ENCODE data around the gene FRAT2. TPM values are rescaled to one million over a fixed set of nuclear protein-coding genes. Genes with fewer than 3 reads are reported as not detected.

The FRAT2 gene
- total RNA-seq, 2 experiments from 2014 or later: 27.0 to 27.6 TPM

DNA sequence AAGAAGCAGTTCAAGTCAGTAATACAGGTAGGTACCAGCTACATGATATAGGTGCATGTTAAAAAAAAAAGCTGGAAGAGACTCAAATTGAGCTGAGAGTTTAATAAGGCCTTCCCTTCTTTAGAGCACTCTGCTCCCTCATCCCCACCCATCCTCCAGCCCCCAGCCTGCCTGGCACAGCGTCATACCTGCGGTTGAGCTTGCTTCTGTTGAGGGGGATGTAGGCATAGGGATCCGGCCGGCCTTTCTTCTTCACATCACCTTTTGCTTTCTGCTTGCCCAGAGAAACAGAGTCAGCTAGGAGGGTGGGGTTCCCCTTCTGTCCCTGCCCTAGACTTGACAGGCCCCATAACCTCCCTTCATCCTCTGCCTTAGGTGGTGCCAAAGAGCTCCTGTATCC is 23.8 kb upstream of the FRAT2 start:
- Mint-ChIP-seq H3K27me3 (no peaks in the 10 kb centered on the region), H3K27ac (no peak overlapping the region), H3K4me3 (no peak overlapping the region), H3K4me1 (ENCODE audit: low read depth) (no peaks in the 10 kb centered on the region), H3K36me3 (ENCODE audit: low read depth) (peaks cover 55% of the 10 kb centered on the region), H3K9me3 (no peaks in the 10 kb centered on the region)
- Histone ChIP-seq H3K27me3 (ENCODE audit: control insufficient read depth in 1 of 2, insufficient read depth in 2 of 2, low read length in 2 of 2) (no peaks in the 10 kb centered on the region), H3K27ac (ENCODE audit: low read depth in 1 of 2, low read length in 2 of 2) (no peak overlapping the region), H3K4me3 (ENCODE audit: low read length) (no peak overlapping the region), H3K9me3 (ENCODE audit: control insufficient read depth in 1 of 2, insufficient read depth in 1 of 2, low read length in 2 of 2) (no peaks in the 10 kb centered on the region), H3K36me3 (ENCODE audit: insufficient read depth, low read length) (peaks cover 23% of the 10 kb centered on the region), H3K4me1 (ENCODE audit: insufficient read depth, low read length) (peaks cover 3% of the 10 kb centered on the region)
- no peak for DNase-seq
- ChIA-PET POLR2A (no interaction called here), CTCF (interaction anchor here (3.0 kb wide), 1 partner anchor 80 kb away, joined by 11 read pairs; no protein-coding TSS in a partner anchor)
- intact Hi-C loops (cut with DNase I, micrococcal nuclease): loop anchor here in 1 of 2 experiments (10.0 kb wide), 1 partner anchor 284 kb away; no protein-coding TSS in a partner anchor
- TF ChIP-seq, protein P1, sequence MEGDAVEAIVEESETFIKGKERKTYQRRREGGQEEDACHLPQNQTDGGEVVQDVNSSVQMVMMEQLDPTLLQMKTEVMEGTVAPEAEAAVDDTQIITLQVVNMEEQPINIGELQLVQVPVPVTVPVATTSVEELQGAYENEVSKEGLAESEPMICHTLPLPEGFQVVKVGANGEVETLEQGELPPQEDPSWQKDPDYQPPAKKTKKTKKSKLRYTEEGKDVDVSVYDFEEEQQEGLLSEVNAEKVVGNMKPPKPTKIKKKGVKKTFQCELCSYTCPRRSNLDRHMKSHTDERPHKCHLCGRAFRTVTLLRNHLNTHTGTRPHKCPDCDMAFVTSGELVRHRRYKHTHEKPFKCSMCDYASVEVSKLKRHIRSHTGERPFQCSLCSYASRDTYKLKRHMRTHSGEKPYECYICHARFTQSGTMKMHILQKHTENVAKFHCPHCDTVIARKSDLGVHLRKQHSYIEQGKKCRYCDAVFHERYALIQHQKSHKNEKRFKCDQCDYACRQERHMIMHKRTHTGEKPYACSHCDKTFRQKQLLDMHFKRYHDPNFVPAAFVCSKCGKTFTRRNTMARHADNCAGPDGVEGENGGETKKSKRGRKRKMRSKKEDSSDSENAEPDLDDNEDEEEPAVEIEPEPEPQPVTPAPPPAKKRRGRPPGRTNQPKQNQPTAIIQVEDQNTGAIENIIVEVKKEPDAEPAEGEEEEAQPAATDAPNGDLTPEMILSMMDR (IDR thresholded peaks at IDR 0.05): no peak
- ATAC-seq (ENCODE audit: poor library complexity): no peak

DNA sequence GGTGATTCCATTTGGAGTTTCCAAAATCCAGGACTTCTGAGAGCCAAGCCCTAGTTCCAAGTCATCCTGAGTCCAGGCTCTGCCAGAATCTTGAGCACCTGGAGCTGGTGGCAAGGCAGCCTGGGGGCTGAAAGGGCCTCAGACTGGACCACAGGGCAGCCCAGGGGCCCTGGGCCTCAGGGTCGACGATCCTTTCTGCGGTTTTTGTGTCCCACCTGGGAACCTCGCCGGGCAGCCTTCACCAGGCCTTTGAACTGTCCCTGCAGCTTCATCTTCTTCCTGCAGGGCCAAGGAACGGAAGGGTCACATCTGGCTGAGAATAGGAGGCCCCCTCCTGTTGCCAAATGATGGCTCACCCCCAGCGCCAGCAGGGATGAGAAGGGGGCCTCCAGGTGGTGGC is 22.4 kb upstream of the FRAT2 start:
- H3K27me3 ChIP-seq (ENCODE audit: control insufficient read depth in 1 of 2, insufficient read depth in 2 of 2, low read length in 2 of 2): no peaks in the 10 kb centered on the region
- H3K36me3 Mint-ChIP-seq (ENCODE audit: low read depth): peaks cover 48% of the 10 kb centered on the region
- H3K27me3 Mint-ChIP-seq: no peaks in the 10 kb centered on the region
- no peak overlapping the region for H3K27ac Mint-ChIP-seq
- no peak for DNase-seq
- peaks cover 19% of the 10 kb centered on the region for H3K36me3 ChIP-seq (ENCODE audit: insufficient read depth, low read length)
- no peak overlapping the region for H3K4me3 ChIP-seq (ENCODE audit: low read length)
- TF ChIP-seq, protein P1 (IDR thresholded peaks at IDR 0.05): no peak
- intact Hi-C loops (cut with DNase I, micrococcal nuclease): loop anchor here in 1 of 2 experiments (10.0 kb wide), 1 partner anchor 282 kb away; no protein-coding TSS in a partner anchor
- no peaks in the 10 kb centered on the region for H3K9me3 ChIP-seq (ENCODE audit: control insufficient read depth in 1 of 2, insufficient read depth in 1 of 2, low read length in 2 of 2)
- ATAC-seq (ENCODE audit: poor library complexity): no peak
- H3K4me3 Mint-ChIP-seq: no peak overlapping the region
- H3K4me1 ChIP-seq (ENCODE audit: insufficient read depth, low read length): peaks cover 3% of the 10 kb centered on the region
- POLR2A ChIA-PET: no interaction called here
- no peak overlapping the region for H3K27ac ChIP-seq (ENCODE audit: low read depth in 1 of 2, low read length in 2 of 2)
- H3K9me3 Mint-ChIP-seq: no peaks in the 10 kb centered on the region
- CTCF ChIA-PET: interaction anchor here (2.8 kb wide), 1 partner anchor 79 kb away, joined by 20 read pairs; no protein-coding TSS in a partner anchor
- no peaks in the 10 kb centered on the region for H3K4me1 Mint-ChIP-seq (ENCODE audit: low read depth)

DNA sequence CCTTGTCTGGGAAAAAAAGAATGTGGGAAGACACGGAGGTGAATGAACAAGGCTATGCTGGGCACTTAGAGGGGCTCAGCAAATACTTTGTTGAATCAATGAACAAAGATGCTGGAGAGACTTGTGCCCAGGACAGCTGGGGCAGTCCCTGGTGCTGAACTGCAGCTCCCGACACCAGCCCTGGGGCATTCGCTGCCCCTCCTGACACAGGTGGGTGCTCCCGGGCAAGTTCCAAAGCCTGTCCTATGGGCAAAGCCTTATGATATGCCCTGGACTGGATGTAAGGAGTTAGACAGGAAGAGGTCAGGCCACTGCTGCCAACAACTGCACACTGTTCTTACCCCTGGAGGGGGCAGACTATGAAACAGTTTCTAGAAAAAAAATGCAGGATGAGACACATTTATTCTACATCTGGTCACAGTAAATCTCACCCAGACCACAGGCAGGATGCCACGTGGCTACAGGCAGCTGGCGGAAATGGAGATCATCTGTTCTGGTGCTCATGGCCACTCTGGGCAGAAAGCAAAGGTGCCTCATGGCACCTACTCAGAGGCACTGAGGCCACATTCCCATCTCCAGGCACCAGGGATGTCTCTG is 21.9 kb upstream of the FRAT2 start:
- H3K27ac ChIP-seq (ENCODE audit: low read depth in 1 of 2, low read length in 2 of 2): no peak overlapping the region
- POLR2A ChIA-PET: interaction anchor here (1.2 kb wide), 1 partner anchor 22 kb away, joined by 5 read pairs; the partner anchor contains the start of gene FRAT2
- no peak overlapping the region for H3K4me3 Mint-ChIP-seq

More for the DNA sequence above, 21.9 kb upstream of the FRAT2 start:
- CTCF ChIA-PET: interaction anchor here (0.5 to 2.8 kb wide), 5 partner anchors 8 to 122 kb away, joined by 3 to 20 read pairs (median 3); no protein-coding TSS in a partner anchor
- intact Hi-C loops (cut with DNase I, micrococcal nuclease): loop anchor here in 1 of 2 experiments (10.0 kb wide), 1 partner anchor 282 kb away; no protein-coding TSS in a partner anchor
- Histone ChIP-seq H3K27me3 (ENCODE audit: control insufficient read depth in 1 of 2, insufficient read depth in 2 of 2, low read length in 2 of 2) (no peaks in the 10 kb centered on the region), H3K9me3 (ENCODE audit: control insufficient read depth in 1 of 2, insufficient read depth in 1 of 2, low read length in 2 of 2) (no peaks in the 10 kb centered on the region), H3K4me3 (ENCODE audit: low read length) (no peak overlapping the region), H3K36me3 (ENCODE audit: insufficient read depth, low read length) (peaks cover 19% of the 10 kb centered on the region), H3K4me1 (ENCODE audit: insufficient read depth, low read length) (peaks cover 3% of the 10 kb centered on the region)
- DNase-seq: peak in 1 of 14 experiments; percentile 47
- TF ChIP-seq, protein P1 (IDR thresholded peaks at IDR 0.05): no peak
- Mint-ChIP-seq H3K9me3 (no peaks in the 10 kb centered on the region), H3K4me1 (ENCODE audit: low read depth) (no peaks in the 10 kb centered on the region), H3K36me3 (ENCODE audit: low read depth) (peaks cover 48% of the 10 kb centered on the region), H3K27ac (no peak overlapping the region), H3K27me3 (no peaks in the 10 kb centered on the region)
- ATAC-seq (ENCODE audit: poor library complexity): no peak
